Measurements from ENCODE around the gene MAMDC2.

The MAMDC2 gene, protein sequence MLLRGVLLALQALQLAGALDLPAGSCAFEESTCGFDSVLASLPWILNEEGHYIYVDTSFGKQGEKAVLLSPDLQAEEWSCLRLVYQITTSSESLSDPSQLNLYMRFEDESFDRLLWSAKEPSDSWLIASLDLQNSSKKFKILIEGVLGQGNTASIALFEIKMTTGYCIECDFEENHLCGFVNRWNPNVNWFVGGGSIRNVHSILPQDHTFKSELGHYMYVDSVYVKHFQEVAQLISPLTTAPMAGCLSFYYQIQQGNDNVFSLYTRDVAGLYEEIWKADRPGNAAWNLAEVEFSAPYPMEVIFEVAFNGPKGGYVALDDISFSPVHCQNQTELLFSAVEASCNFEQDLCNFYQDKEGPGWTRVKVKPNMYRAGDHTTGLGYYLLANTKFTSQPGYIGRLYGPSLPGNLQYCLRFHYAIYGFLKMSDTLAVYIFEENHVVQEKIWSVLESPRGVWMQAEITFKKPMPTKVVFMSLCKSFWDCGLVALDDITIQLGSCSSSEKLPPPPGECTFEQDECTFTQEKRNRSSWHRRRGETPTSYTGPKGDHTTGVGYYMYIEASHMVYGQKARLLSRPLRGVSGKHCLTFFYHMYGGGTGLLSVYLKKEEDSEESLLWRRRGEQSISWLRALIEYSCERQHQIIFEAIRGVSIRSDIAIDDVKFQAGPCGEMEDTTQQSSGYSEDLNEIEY

DNA sequence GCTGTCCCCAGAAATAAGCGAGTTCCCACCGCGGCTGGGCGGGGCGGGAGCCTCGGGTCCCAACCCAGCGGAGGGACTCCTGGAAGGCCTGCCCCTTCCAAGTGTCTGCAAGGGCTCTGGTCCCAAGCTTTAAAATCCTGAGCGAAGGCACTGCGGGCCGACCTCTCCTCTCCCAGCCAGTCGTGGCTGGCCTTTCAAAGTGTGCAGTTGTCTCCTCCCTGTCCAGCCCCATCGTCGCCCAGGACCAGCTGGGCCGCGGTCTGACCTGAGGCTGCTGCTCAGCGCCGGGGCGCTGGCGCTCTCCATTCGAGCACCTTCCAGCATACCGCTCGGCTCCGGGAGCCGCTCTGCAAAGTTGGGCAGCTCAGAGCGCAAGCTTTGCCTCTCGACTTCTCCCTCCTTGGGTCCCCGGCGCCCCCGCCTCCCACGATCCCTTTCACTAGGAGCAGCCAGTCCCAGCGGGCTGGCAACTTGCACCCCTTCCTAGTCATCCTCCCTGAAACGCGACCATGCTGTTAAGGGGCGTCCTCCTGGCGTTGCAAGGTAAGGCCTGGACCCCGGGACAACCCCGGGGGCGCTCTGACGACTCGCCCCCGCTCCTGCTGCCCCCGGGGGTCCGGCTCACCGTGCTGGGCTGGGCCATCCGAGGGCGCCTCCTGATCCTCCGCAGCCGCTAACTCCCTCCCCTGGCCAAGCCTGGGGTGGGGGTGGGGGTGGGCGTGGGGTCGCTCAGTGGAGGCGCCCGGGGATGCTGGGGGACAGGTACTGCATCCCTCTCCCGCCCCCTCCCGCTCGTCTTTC is at the start of gene MAMDC2:
TSS of gene MAMDC2 (plus strand) at position 160 of the 801 bp plus-strand sequence. CDS start at position 510, 350 bp downstream.
- peak in 5 of 14 donors; percentile 5 to 18 (median 12) for DNase-seq

DNA sequence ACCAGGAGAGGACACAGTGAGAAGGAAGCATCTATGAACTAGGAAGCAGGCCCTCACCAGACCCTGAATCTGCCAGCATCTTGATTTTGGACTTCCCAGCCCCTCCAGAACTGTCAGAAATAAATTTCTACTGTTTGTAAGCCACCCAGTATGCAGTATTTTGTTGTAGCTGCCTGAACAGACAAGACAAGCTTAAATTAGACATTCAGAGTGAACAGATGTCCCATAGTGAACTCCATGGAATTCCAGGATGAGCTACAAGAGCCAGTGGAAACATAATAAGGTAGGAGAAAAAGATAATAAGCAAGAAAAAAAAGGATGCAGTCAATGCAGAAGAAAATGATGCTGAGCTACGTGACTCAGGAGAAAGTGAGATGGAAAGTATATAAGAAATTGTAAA is 47.8 kb upstream of the MAMDC2 start:
- no peak for DNase-seq

DNA sequence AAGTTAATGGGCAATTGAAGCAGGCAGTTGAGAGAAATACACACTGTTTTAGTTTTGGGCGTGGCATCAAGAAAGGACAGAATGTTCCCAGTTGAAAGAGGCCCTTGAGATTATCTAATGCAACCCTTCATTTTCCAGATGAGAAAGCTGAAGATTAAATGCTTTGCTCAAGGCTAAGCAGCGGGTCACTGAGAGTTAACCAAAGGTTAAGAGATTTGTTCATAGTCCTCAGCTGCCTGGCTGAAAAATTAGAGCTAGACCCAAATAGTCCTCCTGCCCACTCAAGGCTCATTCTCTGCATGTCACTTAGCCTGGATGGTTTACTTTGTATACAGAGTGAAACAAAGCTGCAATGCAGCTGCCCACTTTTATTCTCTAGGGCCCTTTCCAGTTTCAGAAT is 46.7 kb upstream of the MAMDC2 start:
- no peak for DNase-seq

DNA sequence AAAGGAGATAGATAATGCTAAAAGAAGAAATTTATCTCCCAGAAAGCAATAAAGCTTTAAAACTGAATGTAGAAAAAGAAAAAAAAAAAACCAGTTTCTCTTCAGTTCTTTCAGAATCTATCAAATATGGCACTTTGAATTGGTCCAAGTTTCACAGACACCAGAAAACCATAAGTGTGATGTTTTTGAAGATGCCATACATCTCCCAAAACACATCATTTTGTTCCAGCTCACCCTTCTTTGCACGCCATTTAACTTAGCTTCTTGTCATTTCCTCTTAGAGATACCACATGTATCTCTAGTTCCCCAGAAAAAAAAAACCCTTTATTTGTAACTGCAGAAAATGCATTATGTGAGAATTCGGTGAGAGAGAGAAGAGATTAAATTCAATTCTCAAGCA is 46.1 kb upstream of the MAMDC2 start:
- no peak for DNase-seq

DNA sequence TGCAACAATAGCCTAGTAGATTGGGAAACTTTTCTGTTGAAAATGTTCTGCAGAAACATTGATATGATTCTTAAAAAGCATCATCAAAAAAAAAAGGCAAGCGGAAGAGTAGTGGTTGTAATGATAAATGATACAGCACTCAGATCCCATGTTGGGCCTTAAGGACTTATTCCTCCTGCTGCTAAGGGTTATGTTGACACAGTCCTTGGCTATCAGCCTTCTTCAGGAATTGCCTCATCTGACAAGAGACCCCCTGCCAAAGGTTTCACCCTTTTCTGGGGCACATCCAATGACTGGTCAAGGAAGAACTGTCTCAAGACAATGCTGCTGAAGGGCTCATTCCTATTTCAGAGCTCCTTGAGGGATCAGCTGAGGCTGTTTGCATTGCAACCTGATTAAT is 44.3 kb upstream of the MAMDC2 start:
- no peak for DNase-seq

DNA sequence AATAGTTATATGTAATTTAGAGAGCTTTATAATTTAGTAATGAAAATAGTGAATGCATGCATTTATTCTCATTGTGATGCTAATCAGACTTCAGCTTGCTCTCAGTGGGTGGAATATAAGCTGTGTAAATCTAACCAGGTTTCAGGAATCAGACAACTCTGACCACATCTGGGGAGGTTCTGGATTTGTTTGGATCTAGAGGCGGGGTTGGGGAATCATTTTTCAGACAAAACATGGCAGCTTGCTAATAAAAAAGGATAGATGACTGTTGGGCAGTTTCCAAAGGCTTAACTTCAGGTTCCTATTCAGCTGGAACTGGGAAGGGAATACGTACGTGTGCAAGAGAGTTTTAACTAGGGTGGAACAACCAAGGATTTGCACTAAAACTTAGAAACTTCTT is 43.2 kb upstream of the MAMDC2 start:
- DNase-seq = no peak

DNA sequence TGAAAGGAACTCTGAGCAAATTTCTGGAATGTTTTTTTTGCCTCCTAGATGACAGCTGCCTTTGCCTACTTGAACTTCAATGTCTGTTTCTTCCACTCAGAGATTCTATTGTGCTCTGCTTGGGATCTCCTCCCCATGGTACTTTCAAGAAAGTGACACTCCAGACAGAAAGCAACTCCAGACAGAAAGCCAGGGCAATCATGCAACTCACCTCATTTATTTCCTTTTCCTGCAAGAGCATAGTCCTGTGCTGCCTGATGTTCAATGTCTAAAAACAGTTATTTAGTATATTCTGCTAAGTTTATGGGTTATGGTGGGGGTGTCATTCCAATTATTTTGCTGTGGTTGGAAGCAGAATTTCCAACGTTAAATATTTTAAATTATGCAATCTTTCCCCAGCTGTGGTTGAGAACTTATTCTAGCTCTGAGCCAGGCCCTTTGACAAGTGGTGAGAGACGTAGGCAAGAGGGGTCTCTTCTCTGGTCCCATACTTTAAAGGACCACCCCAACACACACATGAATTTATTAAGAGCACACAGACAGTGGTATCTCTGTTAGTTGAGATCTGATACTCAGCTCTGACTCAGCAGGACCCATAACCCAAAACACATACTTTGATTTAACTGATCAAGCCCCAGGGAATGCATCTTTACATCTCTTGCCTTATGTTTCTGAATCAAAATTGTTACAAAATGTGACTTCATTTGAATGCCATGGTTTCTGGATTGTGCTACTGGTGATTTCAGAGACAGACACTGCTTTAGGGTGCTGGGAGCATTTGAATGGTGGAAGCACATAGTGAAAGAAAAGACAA is 39.5 kb upstream of the MAMDC2 start:
- DNase-seq = no peak

DNA sequence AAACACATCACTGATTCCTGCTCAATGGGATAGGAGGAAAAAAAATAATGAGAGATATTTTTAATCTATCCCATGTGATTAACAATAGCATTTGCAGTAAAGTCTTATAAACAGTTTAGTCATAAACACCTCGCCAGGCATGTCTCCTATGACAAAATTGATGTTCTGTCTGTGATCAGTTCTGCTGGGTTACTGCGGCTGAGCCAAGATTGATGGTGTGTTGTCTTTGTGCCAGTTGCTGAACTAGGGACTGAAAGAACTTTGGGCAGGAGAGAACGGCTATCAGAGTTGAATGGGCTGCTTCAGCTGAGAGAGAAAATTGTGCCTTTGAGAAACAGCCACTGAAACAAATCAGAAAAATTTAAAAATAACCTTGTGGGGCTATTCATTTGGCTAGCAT is 37.3 kb upstream of the MAMDC2 start:
- DNase-seq = no peak

DNA sequence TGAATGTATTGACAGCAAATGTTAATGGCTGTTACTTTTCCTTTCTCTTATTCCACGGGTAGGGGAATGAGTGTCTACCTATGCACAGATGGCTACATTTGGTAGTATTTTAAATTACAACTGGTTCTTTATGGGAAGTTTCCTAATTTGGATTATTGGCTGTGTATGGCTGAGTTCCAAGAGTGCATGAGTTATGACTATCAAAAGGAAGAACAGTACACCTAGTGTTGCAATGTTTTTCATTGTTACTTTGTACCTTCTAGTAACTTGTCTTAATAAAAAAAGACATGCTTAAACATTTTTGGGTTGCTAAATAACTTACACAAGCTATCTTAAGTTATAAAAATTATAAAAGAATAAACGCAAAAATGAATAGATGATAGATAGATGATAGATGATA is 35.8 kb upstream of the MAMDC2 start:
- no peak for DNase-seq

DNA sequence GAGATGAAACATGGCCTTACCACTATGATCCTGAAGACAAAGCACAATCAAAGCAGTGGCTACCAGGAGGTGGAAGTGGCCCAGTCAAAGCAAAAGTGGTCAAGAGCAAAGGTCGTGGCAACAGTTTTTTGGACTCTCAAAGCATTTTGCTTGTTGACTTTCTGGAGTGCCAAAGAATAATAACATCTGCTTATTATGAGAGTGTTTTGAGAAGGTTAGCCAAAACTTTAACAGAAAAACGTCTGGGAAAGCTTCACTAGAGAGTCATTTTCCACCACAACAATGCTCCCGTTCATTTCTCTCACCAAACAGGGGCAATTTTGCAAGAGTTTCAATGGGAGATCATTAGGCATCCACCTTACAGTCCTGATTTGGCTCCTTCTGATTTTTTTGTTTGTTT is 33.6 kb upstream of the MAMDC2 start:
- DNase-seq = no peak

DNA sequence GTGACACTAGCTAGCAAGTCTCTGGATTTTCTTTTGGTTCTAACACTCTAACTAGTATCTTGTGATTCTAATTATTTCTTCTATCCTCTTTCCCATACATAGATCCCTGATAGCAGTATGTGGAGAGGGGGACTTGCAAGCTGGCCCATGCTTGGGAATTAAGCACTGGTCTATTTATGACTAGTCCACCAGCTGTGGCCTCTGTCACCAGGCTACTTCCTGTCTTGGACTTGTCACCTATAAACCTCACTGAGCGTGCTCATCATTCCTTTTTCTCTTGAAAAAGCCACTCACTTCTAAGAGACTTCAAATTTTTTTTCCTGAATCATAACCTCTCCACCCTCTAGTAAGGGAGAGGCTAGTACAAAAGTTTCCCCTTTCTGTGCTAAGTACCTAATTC is 32.3 kb upstream of the MAMDC2 start:
- DNase-seq = no peak

DNA sequence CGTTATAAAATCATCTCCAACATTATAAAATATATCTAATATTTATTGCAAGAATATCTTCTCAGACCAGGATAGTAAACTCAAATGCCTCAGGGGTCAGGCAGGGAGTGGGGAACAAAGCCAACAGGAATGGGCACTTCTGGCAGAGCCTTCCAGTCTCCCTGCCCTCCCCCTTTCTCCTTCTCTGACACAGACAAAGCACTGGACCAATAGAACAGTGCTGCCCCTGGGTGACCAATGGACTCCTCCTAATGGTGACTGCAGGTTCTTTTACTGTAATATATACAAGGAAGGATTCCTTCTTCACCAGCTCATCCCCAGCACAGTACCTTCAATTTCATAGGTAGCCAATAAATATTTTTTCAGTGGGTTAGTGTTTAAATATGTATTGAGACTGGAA is 31.1 kb upstream of the MAMDC2 start:
- DNase-seq = no peak

DNA sequence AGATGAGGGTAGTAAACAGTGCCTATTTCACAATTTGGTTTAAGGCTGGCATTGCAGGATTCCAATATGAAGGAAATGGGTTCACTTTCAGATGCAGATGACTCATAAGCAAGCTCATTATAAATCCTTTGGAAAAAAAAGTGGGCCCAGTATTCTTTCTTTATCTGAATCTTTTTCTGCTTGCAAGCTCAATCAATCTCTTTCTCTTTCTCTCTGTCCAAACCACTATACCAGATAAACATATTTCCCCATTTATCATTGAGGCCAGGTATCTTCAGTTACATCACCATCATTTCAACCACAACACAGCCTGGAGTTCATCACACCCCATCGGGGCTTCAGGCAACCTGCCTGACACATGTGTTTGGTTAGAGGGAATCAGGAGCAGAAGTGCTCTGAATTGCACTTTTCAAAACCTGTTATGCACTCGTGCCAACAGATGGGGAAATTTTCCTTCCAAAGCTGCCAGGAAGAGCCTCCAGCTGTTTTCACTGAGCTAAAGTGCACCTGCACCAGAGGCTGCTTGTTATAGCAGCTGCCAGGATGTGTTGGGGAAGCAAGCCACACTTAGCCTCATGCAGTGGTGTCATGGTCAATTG is 30.0 kb upstream of the MAMDC2 start:
- DNase-seq = no peak

DNA sequence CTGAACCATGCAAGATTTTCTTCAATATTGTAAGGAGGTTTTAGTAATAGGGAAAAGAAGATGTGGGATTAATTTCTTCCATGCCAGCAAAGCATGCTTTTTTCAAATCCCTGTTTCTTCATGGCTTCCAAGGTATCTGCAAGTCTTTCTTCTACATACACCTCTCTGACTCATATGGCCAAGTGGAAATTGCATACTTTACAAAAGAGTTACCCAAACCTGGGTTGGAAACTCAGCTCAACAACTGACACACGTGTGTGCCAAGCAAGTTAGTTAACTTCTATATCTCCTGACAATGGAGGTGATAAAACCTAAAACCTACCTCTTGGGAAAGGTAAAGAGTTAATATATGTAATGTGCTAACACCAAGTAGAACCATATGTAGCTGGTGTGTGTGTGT is 28.5 kb upstream of the MAMDC2 start:
- DNase-seq = no peak

DNA sequence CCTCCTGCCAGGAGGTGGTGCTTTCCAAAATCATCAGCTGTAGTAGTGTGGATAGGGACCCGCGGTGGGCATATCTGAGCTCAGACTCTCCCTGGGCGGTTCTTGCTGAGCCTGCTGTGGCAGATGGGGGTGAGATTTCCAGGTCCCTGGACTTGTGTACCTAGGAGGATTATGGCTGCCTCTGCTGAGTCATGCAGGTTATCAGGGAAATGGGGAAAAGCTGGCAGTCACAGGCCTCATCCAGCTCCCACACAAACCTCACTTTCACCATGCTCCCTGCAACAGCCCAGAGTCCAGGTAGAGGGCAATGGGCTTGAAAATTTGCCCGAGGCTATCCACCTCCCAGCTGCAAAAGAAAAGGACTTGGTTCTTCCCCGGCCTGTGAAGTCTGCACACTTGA is 23.4 kb upstream of the MAMDC2 start:
- DNase-seq = no peak

DNA sequence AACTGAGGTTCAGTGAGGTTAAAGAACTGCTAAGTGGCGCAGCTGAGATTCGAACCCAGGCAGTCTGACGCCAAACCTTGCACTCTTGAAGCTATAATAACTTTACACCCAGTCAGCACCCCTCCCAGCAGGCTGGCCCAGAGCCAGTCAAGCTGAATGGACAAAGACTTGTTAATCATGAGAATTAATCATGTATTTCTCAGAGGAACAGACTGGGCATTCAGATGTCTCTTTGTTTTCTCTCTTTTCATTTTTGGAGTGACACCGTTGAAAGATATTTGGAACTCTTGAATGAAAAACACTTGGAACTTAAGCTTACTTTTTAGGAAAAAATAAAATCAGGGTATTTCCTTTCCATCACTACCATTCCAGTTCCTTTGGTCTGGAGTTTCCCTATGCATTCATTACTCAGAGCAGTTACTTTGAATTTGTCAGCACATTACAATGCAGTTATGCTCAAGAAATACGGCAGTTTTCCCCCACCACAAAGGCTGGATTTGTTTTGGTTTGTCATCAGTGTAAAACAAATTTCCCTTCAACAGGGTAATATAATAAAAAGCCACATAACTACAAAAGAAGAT is 22.6 kb upstream of the MAMDC2 start:
- peak in 8 of 14 donors; percentile 4 to 86 (median 24) for DNase-seq

DNA sequence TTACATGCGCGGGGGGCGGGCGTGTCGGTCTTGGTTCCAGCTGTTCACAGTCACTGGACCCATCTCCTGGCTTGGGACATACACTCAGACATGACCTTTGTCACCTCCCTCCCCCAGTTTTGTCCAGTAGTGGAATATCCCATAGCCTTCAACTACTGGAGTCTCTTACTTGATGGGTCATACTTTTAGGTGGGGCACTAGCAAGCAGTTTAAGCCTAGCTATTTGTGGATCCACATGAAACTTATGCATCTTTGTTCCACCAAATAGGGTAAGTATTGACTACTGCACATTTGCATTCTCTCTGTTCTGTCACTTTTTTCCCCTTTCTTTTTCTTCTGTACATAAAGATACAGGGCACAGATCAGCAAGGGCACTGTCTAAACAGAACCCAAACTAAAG is 15.4 kb upstream of the MAMDC2 start:
- no peak for DNase-seq

DNA sequence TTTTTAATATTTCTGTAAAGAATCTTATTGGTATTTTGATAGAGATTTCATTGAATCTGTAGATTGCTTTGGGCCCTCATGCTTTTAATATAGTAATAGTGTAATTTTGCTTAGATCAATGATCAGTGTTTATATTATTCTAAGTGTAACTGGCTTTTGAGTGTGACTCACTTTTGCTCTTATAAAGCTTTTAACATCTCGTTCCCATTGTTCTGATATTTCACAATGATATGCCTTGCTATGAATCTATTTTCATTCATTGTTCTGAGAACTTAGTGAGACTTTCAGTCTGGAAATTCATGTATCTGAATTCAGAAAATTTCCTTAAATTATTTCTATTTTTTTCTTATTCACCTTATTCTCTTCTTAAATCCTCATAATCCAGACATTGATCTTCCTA is 13.5 kb upstream of the MAMDC2 start:
- DNase-seq = no peak

DNA sequence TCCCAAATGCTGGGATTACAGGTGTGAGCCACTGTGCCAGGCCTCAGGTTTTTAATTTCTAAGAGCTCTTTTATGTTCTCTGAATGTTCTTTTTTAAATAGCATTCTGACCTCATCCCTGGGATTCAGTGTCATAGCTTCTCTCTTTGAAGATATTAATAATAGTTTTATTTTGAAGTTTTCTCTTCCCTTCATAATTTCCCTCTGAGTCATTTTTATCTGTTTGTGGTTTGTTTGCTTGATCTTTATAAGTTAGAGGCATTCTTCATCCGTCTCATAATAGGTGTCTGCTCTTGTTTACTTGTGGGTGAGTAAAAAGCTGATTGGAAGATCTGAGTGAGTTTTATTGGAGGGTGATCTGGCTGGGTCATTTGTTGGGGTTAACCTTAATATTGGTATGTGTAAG is 12.5 kb upstream of the MAMDC2 start:
- DNase-seq = no peak

DNA sequence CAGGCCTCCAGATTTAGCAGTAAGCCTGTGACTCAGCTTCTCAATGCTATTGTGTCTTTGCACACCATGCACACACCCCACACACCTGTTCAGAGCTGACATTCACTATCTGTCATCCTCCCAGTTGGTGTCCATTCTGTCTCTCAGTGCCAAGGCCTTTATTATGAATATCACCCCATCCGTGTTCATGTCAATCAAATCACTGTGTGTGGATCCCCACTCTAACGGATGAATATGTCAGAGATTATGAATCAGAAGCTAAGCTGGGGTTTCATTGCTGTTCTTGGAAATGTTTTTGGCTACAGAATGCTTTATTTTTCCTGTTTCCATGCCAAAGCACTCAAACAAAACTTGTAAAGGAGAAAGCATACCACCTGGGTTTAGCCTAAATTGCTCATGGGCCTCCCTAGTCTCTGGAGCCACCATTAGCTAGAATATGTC is 9.4 kb upstream of the MAMDC2 start:
- DNase-seq = no peak

DNA sequence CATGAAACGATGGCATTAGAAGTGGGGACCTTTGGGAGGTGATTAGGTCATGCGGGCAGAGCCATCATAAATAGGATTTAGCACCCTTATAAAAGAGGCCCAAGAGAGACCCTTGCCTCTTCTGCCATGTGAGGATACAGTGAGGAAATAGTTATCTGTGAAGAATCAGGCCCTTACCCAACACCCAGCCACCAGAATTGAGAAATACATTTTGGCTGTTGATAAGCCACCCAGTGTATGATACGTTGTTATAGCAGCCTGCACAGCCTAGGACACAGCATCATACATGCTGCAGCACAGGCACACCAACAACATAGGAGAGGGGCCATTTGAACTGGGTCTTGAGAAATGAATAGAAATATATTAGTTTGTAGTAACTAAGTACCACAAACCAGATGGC is 8.0 kb upstream of the MAMDC2 start:
- DNase-seq = no peak

DNA sequence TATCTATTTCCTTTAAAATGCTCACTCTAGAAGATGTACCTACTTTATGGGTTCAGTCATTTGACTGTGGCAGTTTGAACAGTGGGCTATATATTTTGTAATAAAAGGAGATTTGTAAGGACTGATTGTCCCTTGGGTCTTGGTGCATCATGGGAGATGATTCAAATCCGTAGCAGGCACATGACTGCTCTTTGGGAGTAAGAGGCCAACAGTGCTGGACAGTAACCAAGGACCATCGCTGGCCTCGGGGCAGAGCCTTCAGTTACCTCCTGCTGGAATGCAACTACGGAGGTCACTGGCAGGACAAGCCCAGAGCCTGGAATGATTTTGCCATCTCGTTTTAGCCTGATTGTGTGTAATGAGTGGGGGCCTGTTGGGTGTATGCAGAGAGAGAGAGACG is 7.0 kb upstream of the MAMDC2 start:
- no peak for DNase-seq

All from C1 segment of cervical spinal cord (tissue), 14 donors.